Activated T-cell treated with anti-CD3 and anti-CD28 coated beads, Interleukin-2, amount 50 U/mL, for 4 hours (primary cell): ENCODE data around the gene ADM5. TPM values are rescaled to one million over a fixed set of nuclear protein-coding genes. Genes with fewer than 3 reads are reported as not detected.

Experiments used
- ATAC-seq, 2 donors: fragments of 200-7000 bp; cut with Tn5 transposase; one replicate each; pipeline ENCODE4 v1.10.0; 2021
- DNase-seq: peaks from one replicate; pipeline ENCODE4 v3.0.0-alpha.2; 2020
- H3K27me3 Mint-ChIP-seq: one replicate; pipeline ENCODE4 v1.8.0; 2021; ENCODE audit warnings: low read depth, mixed read lengths
- H3K36me3 Mint-ChIP-seq: one replicate; pipeline ENCODE4 v1.8.0; 2022; ENCODE audit warnings: mixed read lengths; ENCODE audit not compliant: insufficient read depth
- H3K4me1 Mint-ChIP-seq: one replicate; pipeline ENCODE4 v1.8.0; 2021; ENCODE audit warnings: low read depth, mixed read lengths
- H3K4me3 Mint-ChIP-seq: one replicate; pipeline ENCODE4 v1.8.0; 2021; ENCODE audit warnings: mild to moderate bottlenecking, moderate library complexity, mixed read lengths
- H3K9me3 Mint-ChIP-seq: one replicate; pipeline ENCODE4 v1.8.0; 2021; ENCODE audit warnings: mixed read lengths
- total RNA-seq, 3 donors: library from RNA; stranded (reverse); gene quantifications; one replicate each; pipeline ENCODE4 v1.2.1, GENCODE V29; 2021

Gene ADM5
- total RNA-seq, 3 donors from 2014 or later: 16.3 to 20.8 (median 17.2) TPM

DNA sequence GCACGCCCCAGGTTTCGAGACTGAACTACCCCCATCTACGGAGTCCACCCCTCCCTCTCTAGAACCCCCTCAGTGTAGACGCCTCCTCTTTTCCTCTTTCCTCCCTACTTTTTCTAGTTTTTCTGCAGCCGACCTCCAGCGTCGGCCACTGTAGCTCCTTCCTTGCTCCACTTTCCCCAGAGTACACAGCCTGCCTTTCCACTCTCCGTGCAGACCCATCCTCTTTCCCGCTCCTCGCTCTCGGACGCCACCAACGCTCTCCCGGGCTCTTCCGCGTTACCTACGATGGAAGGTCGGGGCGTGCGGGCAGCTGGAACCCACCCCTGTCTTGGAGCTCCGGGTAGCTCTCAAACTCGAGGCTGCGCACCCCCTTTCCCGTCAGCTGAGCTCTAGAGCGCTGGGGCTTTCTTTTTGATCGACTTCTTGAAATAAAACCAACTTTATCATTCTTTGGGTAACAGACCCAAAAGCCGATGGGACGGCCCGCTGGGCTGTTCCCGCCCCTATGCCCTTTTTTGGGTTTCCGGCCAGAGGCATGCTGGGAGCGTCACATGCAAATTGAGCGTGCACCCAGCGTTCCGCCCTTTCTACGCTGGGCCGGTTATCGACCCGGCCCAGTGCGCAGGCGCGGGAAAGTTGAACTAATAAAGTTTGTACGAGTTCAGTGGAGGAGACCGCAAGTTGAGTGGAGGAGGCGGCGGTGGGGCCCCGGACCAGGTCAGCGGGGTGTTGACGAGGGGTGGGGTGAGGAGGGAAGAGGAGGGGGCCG is 23.9 kb upstream of the ADM5 start, which contains the start of the genes BCL2L12 and IRF3:
BCL2L12 (plus strand) TSS at position 583 of the 769 bp plus-strand sequence. CDS start 760 bp downstream, outside the sequence.
IRF3 (minus strand) TSS at position 507 of the 769 bp plus-strand sequence. CDS start 1,019 bp downstream, outside the sequence.
- ATAC-seq (peak; percentile 88 to 90), DNase-seq (peak; percentile 100)
- Mint-ChIP-seq H3K4me1 (peaks cover 37% of the 10 kb centered on the region), H3K36me3 (peaks cover 4% of the 10 kb centered on the region), H3K27me3 (no peaks in the 10 kb centered on the region), H3K9me3 (no peaks in the 10 kb centered on the region), H3K4me3 (peak within 1 kb of the TSS; percentile 95)

DNA sequence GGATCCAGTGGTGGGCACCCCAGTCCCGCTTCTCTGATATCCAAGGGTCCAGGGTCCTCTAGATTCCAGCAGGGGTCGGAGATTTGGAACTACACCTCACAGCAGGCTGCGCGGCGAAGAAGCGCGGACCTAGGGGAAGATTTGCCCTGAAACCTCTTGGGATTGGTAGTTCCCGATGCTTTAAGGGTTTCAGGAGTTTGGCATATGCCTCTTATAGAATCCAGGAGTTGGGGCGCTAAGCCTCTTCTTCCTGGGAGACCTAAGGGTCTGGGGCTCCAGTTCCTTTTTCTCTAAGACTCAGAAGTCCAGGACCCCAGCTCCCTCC is 23.3 kb upstream of the ADM5 start:
- Mint-ChIP-seq H3K36me3 (peaks cover 3% of the 10 kb centered on the region), H3K9me3 (no peaks in the 10 kb centered on the region), H3K4me1 (peaks cover 37% of the 10 kb centered on the region), H3K27me3 (no peaks in the 10 kb centered on the region), H3K4me3 (peak overlapping the region; percentile 95)
- DNase-seq (no peak), ATAC-seq (peak in 1 of 2 donors; percentile 9)

DNA sequence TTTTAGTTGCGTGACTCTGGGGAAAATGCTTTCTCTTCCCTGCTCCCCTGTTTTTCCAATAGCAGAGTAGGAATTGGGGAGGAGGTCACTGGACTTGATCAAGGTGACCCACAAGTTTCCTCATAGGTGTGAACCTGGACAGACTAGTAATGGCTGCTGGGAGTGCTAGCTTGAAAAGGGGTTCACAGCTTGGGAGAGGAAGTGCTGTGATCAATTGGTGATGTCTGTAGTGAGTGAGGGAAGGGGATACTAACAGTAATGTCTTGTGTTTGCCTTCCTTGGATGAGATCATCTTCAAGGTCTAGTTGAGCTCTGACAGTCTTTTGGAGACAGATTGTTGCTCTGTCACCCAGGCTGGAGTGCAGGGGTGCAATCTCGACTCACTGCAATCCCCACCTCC is 21.9 kb upstream of the ADM5 start:
- DNase-seq: no peak
- no peaks in the 10 kb centered on the region for H3K9me3 Mint-ChIP-seq
- H3K36me3 Mint-ChIP-seq: peaks cover 3% of the 10 kb centered on the region

DNA sequence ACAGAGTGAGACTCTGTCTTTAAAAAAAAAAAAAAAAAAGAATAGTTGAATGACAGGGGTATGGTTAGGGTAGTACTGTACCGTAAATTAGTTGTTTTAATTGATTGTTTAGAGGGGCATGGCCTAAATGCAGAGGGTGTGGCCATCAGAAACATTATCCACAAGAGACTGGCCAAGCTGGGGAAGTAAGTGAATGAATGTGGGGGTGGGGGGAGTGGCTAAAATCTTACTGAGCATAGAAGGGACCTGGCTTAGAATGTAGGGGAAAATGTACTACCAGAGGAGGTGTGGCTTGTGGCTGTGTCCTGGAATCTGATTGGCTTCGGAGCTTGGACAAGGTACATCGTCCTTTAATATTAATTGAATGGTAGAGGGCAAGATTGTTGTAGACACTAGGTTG is 19.9 kb upstream of the ADM5 start:
- ATAC-seq: no peak
- Mint-ChIP-seq H3K4me1 (peaks cover 25% of the 10 kb centered on the region), H3K4me3 (no peak overlapping the region), H3K36me3 (peaks cover 3% of the 10 kb centered on the region), H3K9me3 (no peaks in the 10 kb centered on the region), H3K27me3 (no peaks in the 10 kb centered on the region)
- no peak for DNase-seq

More for the DNA sequence above, 21.9 kb upstream of the ADM5 start:
- Mint-ChIP-seq H3K27me3 (no peaks in the 10 kb centered on the region), H3K4me3 (peak overlapping the region; percentile 95), H3K4me1 (peaks cover 43% of the 10 kb centered on the region)
- ATAC-seq: no peak

DNA sequence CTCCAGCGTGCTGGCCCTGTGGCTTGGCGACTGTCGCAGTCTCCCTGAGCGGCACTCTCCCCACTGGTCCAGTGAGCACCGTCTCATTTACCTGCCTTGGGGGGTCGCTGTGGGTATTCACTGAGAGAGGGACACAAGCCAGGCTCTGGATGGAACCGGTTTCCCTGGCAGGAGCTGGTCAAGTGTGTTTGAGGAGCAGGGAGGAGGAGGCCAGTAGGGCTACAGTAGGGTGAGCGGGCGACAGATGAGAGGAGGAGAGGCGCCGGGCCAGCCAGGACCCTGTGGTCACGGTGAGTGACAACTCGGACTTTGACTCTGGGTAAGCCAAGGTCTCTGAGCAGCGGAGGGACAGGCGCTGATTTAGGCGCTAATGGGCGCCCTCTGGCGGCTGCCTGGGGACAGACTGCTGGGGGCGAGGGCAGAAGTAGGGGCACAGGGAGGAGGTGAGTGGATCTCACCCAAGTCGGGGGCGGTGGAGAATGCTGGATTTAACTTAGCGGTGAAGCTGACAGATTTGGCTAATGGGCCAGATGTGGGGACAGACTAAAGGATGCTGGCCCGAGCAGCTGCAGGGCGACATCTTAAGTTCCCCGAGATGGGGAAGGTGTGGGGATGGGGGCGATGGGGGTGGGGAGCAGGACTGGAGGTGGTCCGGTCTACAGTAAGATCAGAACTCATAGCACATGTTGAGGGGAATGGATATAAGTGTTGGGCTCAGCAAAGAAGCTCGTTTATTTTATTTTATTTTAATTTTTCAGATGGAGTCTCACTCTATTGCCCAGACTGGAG is 17.1 kb upstream of the ADM5 start:
- DNase-seq: peak; percentile 77
- Mint-ChIP-seq H3K4me1 (peaks cover 15% of the 10 kb centered on the region), H3K27me3 (no peaks in the 10 kb centered on the region), H3K36me3 (peaks cover 3% of the 10 kb centered on the region), H3K9me3 (no peaks in the 10 kb centered on the region), H3K4me3 (no peak overlapping the region)
- ATAC-seq: no peak

DNA sequence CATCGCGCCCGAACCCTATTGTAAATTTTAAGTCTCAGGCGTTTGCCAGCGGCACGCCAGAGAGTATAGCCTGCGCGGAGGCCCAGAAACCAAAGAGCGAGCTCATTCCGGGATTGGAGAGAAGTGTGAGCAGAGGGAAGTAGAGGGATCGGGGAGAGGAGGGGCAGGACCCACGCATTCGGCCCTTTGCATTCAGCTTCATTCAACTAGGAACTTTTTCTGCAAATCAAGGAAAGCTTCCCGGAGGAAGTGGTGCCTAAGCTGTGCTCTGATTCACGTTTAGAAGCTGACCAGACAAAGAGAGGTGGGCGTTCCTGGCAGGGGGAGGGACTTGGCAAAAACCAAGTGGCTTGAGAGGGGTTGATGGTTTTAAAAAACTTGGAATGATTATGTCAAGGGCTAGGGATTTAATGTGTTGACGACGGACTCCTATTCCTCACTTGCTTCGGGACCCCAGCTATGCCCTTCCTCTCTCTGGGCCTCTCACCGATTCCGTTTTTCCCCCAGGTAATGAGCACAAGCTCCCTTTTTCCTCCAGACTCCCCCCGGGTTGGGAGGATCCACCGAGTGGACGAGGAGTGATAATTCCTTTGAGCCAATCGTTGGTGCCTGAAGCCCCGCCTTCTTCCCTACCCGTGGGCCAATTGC is 13.1 kb upstream of the ADM5 start:
- peaks cover 33% of the 10 kb centered on the region for H3K4me1 Mint-ChIP-seq

DNA sequence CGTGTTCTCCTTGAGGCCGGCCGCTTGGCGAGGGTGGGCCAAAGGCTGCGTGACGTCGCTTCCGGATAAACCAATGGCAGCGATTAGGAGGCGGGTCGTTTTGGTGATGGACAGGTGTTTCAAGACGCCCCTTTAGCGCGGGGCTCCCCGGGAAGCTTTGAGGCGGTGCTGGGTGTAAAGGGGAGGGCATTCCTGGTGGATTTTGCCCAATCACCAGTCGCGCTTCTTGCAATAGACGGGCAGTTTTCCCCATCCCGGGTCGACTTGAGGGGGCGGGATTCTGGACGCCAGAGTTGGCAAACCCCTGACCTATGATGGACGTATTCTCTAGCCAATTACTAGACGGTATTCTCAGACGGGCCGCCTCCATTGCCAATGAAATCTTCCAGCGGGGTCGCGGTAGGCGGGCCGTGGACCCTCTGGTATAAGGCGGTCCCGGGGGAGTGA is 12.6 kb upstream of the ADM5 start:
- peak; percentile 74 to 76 for ATAC-seq
- H3K27me3 Mint-ChIP-seq: no peaks in the 10 kb centered on the region
- H3K36me3 Mint-ChIP-seq: peaks cover 4% of the 10 kb centered on the region
- H3K9me3 Mint-ChIP-seq: no peaks in the 10 kb centered on the region
- peak; percentile 97 for DNase-seq
- peaks cover 33% of the 10 kb centered on the region for H3K4me1 Mint-ChIP-seq
- H3K4me3 Mint-ChIP-seq: peak overlapping the region; percentile 96

More for the DNA sequence above, 13.1 kb upstream of the ADM5 start:
- ATAC-seq: no peak
- peak; percentile 41 for DNase-seq
- Mint-ChIP-seq H3K36me3 (peaks cover 4% of the 10 kb centered on the region), H3K4me3 (peak overlapping the region; percentile 96), H3K27me3 (no peaks in the 10 kb centered on the region), H3K9me3 (no peaks in the 10 kb centered on the region)

DNA sequence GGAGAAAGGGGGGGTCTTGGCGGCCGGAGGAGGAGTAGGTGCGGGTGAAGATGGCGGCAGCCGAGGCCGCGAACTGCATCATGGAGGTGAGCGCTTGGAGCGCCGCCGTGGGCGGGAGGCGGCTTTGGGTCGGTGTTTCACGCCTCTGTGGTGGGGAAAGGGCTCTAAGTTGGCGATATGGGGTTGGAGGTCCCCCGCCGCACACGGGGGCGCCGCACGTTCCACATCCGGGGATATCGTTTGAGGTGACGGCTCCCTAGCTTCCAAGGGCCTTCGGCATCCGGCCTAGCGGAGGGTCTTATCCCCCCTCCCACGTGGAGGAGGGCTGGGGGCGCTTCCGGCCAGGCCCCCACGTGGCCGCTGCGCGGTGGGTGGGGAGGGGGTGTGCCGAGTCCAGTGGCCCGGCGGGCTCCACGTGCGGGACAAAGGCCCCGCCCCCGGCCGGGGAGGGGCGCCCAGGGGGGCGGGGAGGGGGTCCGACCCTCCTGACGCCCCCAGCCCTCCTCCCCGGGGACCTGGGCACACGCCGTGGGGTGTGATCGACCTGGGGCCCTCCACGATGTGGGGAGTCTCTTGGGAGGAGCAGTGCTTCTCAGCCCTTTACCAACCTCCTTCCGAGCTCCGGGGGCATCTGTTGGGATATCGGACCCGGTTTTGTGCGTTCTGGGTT is 12.0 kb upstream of the ADM5 start, which contains the start of gene PRMT1:
PRMT1 (plus strand) TSS at position 41 of the 670 bp plus-strand sequence; CDS start at position 51, 10 bp downstream.
- peaks cover 30% of the 10 kb centered on the region for H3K4me1 Mint-ChIP-seq
- H3K27me3 Mint-ChIP-seq: no peaks in the 10 kb centered on the region
- H3K36me3 Mint-ChIP-seq: peaks cover 5% of the 10 kb centered on the region
- ATAC-seq (peak; percentile 8 to 9), DNase-seq (peak; percentile 46)
- no peaks in the 10 kb centered on the region for H3K9me3 Mint-ChIP-seq
- H3K4me3 Mint-ChIP-seq: peak within 1 kb of the TSS; percentile 96

DNA sequence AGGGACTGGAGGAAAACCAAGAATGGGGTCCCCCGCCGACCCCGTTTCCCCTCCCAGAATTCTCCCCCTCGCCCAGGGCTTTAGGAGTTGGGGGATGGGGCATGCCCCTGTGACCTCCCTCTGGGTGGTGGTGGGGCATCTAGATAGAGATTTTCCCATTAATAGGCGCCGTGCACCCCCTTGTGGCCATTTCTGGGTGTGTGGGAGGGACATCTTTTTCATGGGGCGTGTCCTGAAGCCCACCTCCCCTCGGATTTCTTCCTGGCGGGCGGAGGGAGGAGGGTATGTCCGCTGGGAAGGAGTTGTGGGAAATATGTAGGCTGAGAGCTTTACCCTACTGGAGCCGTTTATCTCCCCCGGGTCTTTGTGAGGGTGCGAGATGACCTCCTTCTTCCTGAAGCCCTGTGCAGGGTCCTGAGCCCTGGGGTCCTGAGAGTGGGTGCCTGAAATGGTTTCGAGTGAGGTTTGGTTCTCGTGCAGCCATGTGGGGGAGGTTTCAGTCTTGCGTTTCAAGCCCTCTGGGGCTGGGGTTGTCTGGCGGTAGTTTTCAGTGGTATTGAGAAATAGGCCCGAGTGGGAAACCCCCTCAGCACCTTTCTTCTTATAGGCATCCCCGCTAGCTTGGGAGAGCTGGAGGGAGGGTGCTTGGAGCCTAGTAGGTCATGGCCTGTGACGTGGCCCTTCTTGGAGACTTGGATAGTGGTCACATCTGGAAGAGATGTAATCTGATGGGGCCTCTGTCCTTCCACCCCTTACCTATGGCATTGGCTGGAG is 11.3 kb upstream of the ADM5 start:
- Mint-ChIP-seq H3K27me3 (no peaks in the 10 kb centered on the region), H3K4me1 (peaks cover 30% of the 10 kb centered on the region), H3K4me3 (peak overlapping the region; percentile 96), H3K9me3 (no peaks in the 10 kb centered on the region), H3K36me3 (peaks cover 9% of the 10 kb centered on the region)
- ATAC-seq (peak; percentile 14 to 19), DNase-seq (peak; percentile 77)

DNA sequence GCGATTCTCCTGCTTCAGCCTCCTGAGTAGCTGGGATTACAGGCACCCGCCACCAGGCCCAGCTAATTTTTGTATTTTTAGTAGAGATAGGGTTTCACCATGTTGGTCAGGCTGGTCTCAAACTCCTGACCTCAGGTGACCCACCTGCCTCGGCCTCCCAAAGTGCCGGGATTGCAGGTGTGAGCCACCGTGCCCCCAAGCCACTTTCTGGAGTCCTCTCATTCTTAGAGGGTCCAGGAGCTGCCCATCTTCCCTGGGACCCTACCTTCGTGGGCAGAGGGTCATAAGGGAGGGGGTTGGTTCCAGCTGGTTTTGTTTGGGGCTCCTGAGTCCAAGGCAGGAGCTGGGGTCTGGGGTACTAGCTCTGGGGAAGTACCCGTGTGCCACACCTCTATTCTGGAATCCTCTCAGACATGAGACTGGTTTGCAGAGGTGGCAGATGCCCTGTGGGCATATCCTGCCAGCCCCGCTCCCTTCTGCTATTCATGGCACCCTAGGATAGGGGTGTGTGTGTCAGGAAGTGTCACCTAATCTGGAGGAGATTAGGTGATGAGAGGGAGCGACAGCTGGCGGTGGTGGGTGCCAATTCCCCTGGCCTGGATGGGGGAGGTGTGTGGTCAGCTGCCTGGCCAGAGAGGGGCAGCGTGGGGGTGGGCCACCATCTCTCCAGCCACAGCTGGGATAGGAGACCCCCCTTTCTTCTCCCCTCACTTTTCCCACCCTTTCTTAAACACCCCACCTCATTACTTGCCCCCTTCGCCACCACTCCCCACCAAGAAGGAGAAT is 10.2 kb upstream of the ADM5 start:
- Mint-ChIP-seq H3K4me1 (peaks cover 30% of the 10 kb centered on the region), H3K9me3 (no peaks in the 10 kb centered on the region), H3K27me3 (no peaks in the 10 kb centered on the region), H3K4me3 (peak overlapping the region; percentile 96), H3K36me3 (peaks cover 15% of the 10 kb centered on the region)
- ATAC-seq (no peak), DNase-seq (no peak)

DNA sequence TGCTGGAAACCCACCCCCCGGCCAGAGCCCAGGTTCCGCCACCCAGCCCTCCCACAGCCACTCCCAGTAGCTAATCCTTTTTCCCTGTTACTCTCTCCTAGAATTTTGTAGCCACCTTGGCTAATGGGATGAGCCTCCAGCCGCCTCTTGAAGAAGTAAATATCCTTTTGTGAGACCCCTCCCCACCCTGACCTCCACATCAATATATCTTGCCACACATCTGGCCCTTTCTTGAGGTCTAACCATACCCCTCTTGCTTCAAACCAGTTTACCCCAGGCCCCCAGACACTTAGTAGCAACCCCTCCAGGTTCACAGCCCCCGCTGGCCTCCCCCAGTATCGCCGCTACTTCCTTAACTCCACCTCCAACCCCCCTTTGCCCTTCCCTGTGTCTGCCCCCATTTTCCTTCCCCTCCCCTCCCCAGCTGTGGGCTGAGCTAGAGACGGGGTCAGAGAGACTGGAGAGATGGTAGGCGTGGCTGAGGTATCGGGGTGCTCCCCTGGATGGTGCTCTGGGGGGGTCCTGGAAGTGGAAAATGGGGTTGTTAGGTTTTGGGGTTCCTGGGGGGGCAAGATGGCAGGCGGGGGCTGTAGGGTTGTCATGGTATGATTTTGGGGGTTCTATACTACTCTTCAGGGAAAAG is 9.5 kb upstream of the ADM5 start:
- H3K36me3 Mint-ChIP-seq: peaks cover 21% of the 10 kb centered on the region
- peaks cover 30% of the 10 kb centered on the region for H3K4me1 Mint-ChIP-seq
- no peaks in the 10 kb centered on the region for H3K9me3 Mint-ChIP-seq
- H3K27me3 Mint-ChIP-seq: no peaks in the 10 kb centered on the region
- DNase-seq (no peak), ATAC-seq (no peak)
- peak overlapping the region; percentile 63 for H3K4me3 Mint-ChIP-seq
